HG02588 (cell line): ENCODE measurements around the gene LINC00632.

Experiments
- ATAC-seq: cut with Tn5 transposase; IDR thresholded peaks from one replicate; pipeline ENCODE4 v1.9.1; 2021; ENCODE audit warnings: mild to moderate bottlenecking, moderate library complexity; ENCODE audit not compliant: unreplicated experiment

Gene LINC00632

GRCh38 chrX:140764401-140764919 lies 54.9 kb downstream of the LINC00632 start:
- ATAC-seq: no peak

DNA sequence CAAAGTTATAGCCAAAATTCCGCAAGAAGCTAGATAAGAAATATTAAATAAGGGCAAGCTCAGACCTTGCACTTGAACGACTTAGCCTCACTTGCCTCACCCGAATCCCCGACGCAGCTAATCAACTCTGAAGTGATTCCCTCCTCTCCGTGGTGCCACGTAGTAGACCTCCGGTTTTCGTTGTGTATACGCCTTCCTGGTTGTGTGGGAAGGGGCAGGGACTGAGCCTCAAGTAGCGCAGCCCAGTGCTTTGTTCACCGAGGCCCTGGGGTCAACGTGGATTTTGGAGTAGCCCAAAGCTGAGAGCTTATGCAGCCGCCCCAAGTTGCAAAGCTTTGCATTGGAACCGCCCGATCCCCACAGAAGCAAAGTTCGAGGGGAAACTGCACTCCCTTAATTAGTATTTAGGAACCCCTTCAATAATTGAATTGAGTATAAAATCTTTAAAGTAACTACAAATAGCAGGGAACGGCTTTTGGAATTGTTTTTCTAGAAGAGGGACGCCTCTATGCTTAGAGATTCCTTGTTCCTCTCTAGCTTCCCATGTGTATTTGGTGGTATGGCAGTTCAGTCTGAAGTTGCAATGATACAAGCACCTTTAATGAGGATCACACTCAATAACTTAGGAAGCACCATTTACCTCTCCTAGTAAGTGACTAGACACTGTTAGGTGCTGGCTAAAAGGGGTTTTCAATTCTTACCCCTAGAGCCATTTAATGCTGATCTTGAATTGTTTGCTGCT lies 55.7 kb downstream of the LINC00632 start:
- no peak for ATAC-seq

- ATAC-seq: no peak
Observed at GRCh38 chrX:140766024-140766611, 56.6 kb downstream of the LINC00632 start.

DNA sequence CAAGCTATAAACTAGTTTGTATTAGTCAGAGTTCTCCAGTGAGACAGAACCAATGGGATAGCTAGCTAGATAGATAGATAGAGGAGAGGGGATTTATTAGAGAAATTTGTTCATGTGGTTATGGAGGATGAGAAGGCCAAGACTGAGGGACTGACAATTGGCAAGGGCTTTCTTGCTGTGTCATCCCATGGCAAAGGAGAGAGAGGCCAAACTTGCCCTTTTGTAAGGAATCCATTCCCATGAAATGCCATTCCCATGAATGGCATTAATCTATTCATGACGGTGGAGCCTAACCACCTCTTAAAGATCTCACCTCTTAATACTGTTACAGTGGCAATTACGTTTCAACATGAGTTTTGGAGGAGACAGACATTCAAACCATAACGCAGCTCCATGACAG lies 58.1 kb downstream of the LINC00632 start:
- no peak for ATAC-seq

- ATAC-seq: no peak
Observed at GRCh38 chrX:140775211-140775610, 65.7 kb downstream of the LINC00632 start.

- no peak for ATAC-seq
Observed at GRCh38 chrX:140776320-140776719, 66.8 kb downstream of the LINC00632 start.

GRCh38 chrX:140794642-140795041 lies 85.1 kb downstream of the LINC00632 start:
- no peak for ATAC-seq

DNA sequence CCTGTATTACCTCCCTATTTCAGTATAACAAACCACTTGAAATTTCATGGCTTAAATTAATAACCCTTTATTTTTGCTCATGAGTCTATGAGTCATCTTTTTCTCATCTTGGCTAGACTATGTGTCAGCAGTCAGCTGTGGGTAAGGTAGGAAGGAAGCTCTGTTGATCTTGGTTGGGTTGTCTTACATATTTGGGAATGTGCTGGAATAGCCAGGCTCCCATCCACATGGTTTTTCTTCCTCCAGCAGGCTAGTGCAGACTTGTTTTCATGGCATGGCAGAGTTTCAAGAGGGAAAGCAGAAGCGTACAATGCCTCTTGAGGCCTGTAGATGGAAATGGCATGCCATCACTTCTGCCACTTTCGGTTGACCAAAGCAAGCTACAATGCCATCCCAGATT lies 89.7 kb downstream of the LINC00632 start:
- ATAC-seq: no peak

GRCh38 chrX:140804292-140804691 lies 94.7 kb downstream of the LINC00632 start:
- no peak for ATAC-seq

GRCh38 chrX:140815868-140816267 lies 106.3 kb downstream of the LINC00632 start:
- no peak for ATAC-seq

DNA sequence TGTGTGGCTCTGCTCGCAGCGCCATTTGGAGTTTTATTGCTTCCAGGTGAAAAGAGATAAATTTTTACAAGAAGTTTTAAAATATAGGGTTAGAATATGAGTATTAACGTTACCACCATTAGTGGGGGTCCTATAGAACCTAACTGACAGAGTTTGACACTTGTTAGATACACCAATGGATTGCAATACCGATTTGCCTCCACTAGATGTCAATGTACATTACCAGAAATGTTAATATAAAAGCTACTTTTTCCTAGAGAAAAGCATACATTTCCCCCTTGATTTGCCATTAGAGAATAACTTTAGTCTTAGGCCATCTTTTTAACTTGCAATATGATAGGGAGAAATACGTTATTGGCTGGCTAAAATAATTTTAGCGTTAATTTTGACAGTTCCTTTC lies 108.4 kb downstream of the LINC00632 start:
- ATAC-seq: no peak

GRCh38 chrX:140821280-140821679 lies 111.7 kb downstream of the LINC00632 start:
- ATAC-seq: no peak

GRCh38 chrX:140822184-140822583 lies 112.6 kb downstream of the LINC00632 start:
- ATAC-seq: no peak

DNA sequence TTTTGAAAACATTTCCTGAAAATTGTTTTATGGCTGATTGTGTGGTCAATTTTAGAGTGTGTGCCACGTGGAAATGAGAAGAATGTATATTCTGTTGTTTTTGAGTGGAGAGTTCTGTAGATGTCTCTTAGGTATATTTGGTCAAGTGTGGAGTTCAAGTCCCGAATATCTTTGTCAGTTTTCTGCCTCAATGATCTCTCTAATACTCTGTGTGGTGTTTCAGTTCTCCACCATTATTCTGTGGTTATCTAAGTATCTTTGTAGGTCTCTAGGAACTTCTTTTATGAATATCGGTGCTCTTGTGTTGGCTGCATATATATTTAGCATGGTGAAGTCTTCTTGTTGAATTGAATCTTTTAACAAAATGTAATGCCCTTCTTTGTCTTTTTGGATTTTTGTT lies 113.3 kb downstream of the LINC00632 start:
- ATAC-seq: no peak

DNA sequence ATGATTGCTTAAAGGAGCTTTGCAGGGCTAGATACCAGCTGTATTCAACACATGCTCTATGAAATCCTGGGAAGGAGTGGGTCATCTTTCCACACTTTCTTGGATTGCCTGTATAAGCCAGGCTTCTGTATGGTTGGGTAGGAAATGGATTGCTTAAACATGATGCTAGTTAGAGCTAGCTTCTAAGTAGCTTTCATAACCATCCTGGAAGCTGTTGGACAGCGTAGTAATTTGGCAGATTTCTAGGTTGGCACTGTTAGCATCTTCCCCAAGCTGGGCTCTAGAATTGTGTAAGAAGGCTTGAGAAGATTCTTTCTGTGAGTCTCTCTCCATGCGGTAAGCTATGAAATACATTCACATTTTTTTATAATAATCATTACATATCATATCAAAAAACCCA lies 127.3 kb downstream of the LINC00632 start:
- ATAC-seq: no peak
